Activated CD4-positive, alpha-beta memory T cell treated with anti-CD3 and anti-CD28 coated beads for 36 hours (primary cell): Measurements from ENCODE around the gene KHDC3L. TPM values are rescaled to one million over a fixed set of nuclear protein-coding genes. Genes with fewer than 3 reads are reported as not detected.
"Not testable (repeated sequence)": the region's sequence is repeated elsewhere in the genome, so short reads cannot be mapped to it uniquely, and the experiment has no call there.

Experiments
- CTCF ChIA-PET: fragments of 350-600 bp; sonication (Branson Sonifier 250); formaldehyde crosslinking; loops from one replicate; lab custom pipeline; 2021; ENCODE audit warnings: antibody characterized with exemption, inconsistent platforms; lab: Charles Lee
- POLR2A ChIA-PET: fragments of 350-600 bp; sonication (Branson Sonifier 250); formaldehyde crosslinking; loops from one replicate; lab custom pipeline; 2021; ENCODE audit warnings: antibody characterized with exemption; lab: Charles Lee
- DNase-seq: peaks from one replicate; pipeline ENCODE4 v3.0.0-alpha.2; 2020
- H3K27ac Mint-ChIP-seq: one replicate; pipeline ENCODE4 v1.8.0; 2021; ENCODE audit warnings: mixed read lengths
- H3K27me3 Mint-ChIP-seq: one replicate; pipeline ENCODE4 v1.8.0; 2021; ENCODE audit warnings: mixed read lengths
- H3K36me3 Mint-ChIP-seq: one replicate; pipeline ENCODE4 v1.8.0; 2021; ENCODE audit warnings: mixed read lengths
- H3K4me1 Mint-ChIP-seq: one replicate; pipeline ENCODE4 v1.8.0; 2021; ENCODE audit warnings: low read depth, mixed read lengths
- H3K4me3 Mint-ChIP-seq: one replicate; pipeline ENCODE4 v1.8.0; 2021; ENCODE audit warnings: mild to moderate bottlenecking, mixed read lengths
- H3K9me3 Mint-ChIP-seq: one replicate; pipeline ENCODE4 v1.8.0; 2021; ENCODE audit warnings: mixed read lengths
- intact Hi-C: fragments of 100-400 bp; cut with micrococcal nuclease; formaldehyde crosslinking; loops from one replicate; pipeline ENCODE4 v1.15.1; 2023
- total RNA-seq, 2 experiments: library from RNA; stranded (reverse); gene quantifications; one replicate each; pipeline ENCODE4 v1.2.3, GENCODE V29; 2021

Gene KHDC3L
- total RNA-seq, 2 experiments from 2014 or later, result not detected

DNA sequence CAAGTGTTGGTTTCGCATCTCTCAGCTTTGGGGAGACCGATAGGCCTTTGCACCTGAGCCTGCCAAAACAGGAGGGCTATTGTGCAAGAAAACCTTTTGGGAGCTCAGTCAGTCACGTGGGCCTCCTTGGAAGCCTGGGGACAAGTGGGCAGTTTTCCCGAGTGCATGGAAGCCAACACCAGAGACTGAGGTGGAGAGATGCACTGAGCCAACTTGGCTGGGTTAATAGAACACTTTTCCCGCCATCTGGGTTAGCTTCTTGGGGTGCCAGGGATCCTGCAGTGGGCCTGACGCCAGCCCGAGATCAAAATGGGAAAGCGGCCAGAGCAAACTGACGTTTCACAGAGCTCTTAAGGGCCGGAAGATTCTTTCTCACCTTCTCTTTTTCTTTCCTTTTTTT, 10.1 kb downstream of the KHDC3L start:
- DNase-seq, result no peak
- Mint-ChIP-seq H3K4me1 (no peaks in the 10 kb centered on the region), H3K27ac (no peak overlapping the region), H3K9me3 (peaks cover 14% of the 10 kb centered on the region), H3K4me3 (no peak overlapping the region), H3K27me3 (no peaks in the 10 kb centered on the region), H3K36me3 (peaks cover 2% of the 10 kb centered on the region)
- intact Hi-C loops, result no loop called here
- POLR2A ChIA-PET, result no interaction called here
- CTCF ChIA-PET, result no interaction called here

DNA sequence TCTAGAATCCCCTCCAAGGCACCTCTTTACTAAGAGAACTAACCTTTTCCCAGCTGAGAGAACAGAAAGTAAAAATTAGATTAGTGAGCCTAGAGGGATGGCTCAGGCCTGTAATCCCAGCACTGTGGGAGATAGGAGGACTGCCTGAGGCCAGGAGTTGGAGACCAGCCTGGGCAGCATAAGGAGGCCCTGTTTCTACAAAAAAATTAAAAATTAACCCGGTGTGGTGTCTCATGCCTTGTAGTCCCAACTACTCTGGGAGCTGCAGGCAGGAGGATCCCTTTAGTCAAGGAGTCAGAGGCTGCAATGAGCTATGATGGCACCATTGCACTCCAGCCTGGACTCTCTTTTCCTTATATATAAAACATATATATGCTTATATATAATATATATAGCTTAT, 12.8 kb downstream of the KHDC3L start:
- POLR2A ChIA-PET, result no interaction called here
- H3K9me3 Mint-ChIP-seq, result peaks cover 14% of the 10 kb centered on the region
- DNase-seq, result no peak
- H3K27ac Mint-ChIP-seq, result no peak overlapping the region
- no peaks in the 10 kb centered on the region for H3K27me3 Mint-ChIP-seq
- CTCF ChIA-PET, result interaction anchor here (1.1 kb wide), 1 partner anchor 14 kb away, joined by 4 read pairs; no protein-coding TSS in a partner anchor
- H3K4me1 Mint-ChIP-seq, result no peaks in the 10 kb centered on the region
- H3K36me3 Mint-ChIP-seq, result peaks cover 2% of the 10 kb centered on the region
- intact Hi-C loops, result no loop called here
- H3K4me3 Mint-ChIP-seq, result no peak overlapping the region

DNA sequence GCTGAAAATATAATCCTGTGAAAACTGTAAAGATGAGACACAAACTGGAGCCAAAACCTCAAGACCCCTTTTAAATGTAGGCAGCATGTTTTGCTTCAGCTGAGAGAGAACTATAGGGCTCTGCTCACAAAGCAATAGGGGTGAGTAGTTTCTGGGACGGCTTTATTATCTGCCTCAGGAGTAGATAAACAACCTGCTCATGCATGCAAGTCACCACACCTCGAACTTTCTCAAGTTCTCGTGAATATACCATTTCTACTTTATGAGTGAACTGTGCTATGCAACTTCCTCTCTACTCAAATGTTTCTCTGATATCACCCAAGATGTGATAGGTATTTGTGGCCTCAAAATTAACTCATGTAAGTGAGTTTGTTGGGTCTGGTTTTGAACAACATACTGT, 14.8 kb downstream of the KHDC3L start:
- CTCF ChIA-PET, result interaction anchor here (2.6 kb wide), 1 partner anchor 12 kb away, joined by 8 read pairs; no protein-coding TSS in a partner anchor
- peaks cover 2% of the 10 kb centered on the region for H3K36me3 Mint-ChIP-seq
- peaks cover 9% of the 10 kb centered on the region for H3K9me3 Mint-ChIP-seq
- POLR2A ChIA-PET, result no interaction called here
- H3K27ac Mint-ChIP-seq, result no peak overlapping the region
- DNase-seq, result no peak
- no peak overlapping the region for H3K4me3 Mint-ChIP-seq
- intact Hi-C loops, result no loop called here
- no peaks in the 10 kb centered on the region for H3K4me1 Mint-ChIP-seq
- H3K27me3 Mint-ChIP-seq, result no peaks in the 10 kb centered on the region

DNA sequence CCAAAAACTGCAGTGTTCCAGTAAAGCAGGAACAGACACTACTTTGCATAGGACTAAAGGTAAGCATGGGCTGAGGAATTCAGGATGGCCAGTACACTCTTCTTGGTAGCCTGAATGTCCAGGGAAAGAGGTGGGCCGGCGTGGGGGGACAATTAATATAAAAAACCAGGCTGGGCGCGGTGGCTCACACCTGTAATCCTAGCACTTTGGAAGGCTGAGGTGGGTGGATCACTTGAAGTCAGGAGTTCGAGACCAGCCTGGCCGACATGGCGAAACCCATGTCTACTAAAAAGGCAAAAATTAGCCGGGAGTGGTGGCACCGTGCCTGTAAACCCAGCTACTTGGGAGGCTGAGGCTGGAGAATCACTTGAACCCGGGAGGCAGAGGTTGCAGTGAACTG, 19.1 kb downstream of the KHDC3L start:
- POLR2A ChIA-PET, H3K4me3 Mint-ChIP-seq, CTCF ChIA-PET, intact Hi-C loops, H3K9me3 Mint-ChIP-seq, DNase-seq, H3K4me1 Mint-ChIP-seq, H3K27ac Mint-ChIP-seq, H3K36me3 Mint-ChIP-seq, H3K27me3 Mint-ChIP-seq: not testable (repeated sequence)

DNA sequence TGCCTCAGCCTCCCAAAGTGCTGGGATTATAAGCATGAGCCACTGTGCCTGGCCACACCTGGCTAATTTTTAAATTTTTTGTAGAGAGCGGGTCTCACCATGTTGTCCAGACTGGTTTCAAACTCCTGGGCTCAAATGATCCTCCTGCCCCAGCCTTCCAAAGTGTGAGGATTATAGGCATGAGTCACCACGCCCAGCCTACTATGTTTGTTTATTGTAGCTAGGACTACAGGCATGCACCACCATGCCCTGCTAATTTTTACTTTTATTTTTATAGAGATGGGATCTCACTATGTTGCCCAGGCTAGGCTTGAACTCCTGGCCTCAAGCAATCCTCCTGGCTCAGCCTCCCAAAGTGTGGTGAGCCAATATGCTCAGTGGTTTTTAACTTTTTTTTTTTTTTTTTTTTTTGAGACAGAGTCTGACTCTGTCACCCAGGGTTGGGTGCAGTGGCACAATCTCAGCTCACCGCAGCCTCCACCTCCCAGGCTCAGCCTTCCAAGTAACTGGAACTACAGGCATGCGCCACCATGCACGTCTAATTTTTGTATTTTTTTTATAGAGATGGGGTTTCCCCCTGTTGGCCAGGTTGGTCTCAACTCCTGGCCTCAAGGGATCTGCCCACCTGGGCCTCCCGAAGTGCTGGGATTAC, 20.1 kb downstream of the KHDC3L start:
- Mint-ChIP-seq H3K27ac (no peak overlapping the region), H3K4me1 (no peaks in the 10 kb centered on the region)
- intact Hi-C loops, result no loop called here

DNA sequence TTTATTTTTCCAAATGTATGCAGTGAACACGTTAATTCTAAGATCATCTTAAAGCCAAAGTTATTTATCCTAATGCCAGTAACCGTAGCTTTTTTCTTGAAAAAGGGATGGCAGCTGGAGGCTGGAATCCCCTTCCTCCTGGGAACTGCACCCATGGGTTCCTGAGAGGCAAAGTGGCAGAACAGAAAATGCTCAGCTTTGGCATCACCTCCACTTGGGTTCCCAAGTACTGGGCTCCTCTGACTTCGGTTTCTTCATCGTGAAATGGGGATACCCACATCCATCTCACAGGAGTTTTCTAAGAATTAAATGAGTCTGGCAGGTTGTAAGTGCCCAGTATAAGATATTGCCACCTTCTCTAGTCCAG, 26.0 kb downstream of the KHDC3L start:
- no peaks in the 10 kb centered on the region for H3K36me3 Mint-ChIP-seq
- no peak for DNase-seq
- peaks cover 17% of the 10 kb centered on the region for H3K4me1 Mint-ChIP-seq
- intact Hi-C loops, result loop anchor here (2.0 to 5.0 kb wide), 6 partner anchors 64 to 766 kb away; partner anchors contain the start of genes CGAS, KCNQ5 and SLC17A5
- peak overlapping the region; percentile 83 for H3K4me3 Mint-ChIP-seq
- H3K27me3 Mint-ChIP-seq, result no peaks in the 10 kb centered on the region
- ChIA-PET CTCF (interaction anchor here (0.6 to 1.7 kb wide), 13 partner anchors 10 to 389 kb away, joined by 3 to 8 read pairs (median 5); partner anchors contain the start of genes CGAS and KHDC1), POLR2A (interaction anchor here (0.8 to 2.9 kb wide), 5 partner anchors 9 to 125 kb away, joined by 3 to 12 read pairs (median 4); partner anchors contain the start of genes CGAS and MTO1)
- H3K27ac Mint-ChIP-seq, result peak overlapping the region; percentile 69
- H3K9me3 Mint-ChIP-seq, result no peaks in the 10 kb centered on the region

More for the DNA sequence above, 20.1 kb downstream of the KHDC3L start:
- H3K27me3 Mint-ChIP-seq, result no peaks in the 10 kb centered on the region
- no peak for DNase-seq
- CTCF ChIA-PET, result no interaction called here
- no peaks in the 10 kb centered on the region for H3K36me3 Mint-ChIP-seq
- POLR2A ChIA-PET, result no interaction called here
- no peaks in the 10 kb centered on the region for H3K9me3 Mint-ChIP-seq
- H3K4me3 Mint-ChIP-seq, result no peak overlapping the region

DNA sequence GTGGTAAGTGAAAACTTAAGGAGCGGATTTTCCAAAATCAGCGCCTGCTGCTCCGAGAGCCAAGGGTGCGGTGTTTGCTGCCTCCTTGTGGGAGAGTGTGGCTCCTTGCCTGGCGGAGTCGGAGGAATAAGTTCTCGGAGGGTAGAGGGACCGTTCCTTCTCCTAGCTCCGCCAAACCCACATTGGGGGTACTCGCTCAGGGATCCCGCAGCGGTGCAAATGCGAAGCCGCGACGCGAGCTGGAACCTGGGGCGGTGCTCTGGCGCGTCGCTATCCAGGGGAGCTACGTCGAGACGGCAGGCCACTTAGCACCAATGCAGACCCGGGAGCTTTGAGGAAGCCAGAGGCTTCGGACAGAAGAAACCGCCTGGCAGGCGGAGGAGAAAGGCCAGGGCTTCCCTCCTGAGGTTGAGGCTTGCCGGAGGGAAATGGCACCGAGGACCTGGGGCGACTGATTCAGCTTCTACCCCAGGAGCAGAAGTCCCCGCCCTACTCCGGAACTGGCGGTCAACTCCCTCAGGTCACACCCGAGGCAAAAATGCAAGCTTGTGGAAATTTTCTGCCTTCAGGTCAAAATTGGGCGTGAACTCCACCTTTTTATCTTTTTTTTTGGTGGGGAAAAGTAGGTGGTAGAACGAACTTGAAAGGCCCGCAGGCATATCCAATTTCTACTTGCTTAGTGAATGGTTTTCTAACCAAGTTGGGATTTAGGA, 26.5 kb downstream of the KHDC3L start:
- Mint-ChIP-seq H3K27ac (peak overlapping the region; percentile 69), H3K36me3 (no peaks in the 10 kb centered on the region), H3K27me3 (no peaks in the 10 kb centered on the region), H3K4me3 (peak overlapping the region; percentile 83), H3K4me1 (peaks cover 17% of the 10 kb centered on the region), H3K9me3 (no peaks in the 10 kb centered on the region)
- DNase-seq, result peak; percentile 78
- intact Hi-C loops, result loop anchor here (2.0 to 5.0 kb wide), 6 partner anchors 63 to 767 kb away; partner anchors contain the start of genes CGAS, KCNQ5 and SLC17A5
- POLR2A ChIA-PET, result interaction anchor here (0.6 to 2.9 kb wide), 6 partner anchors 9 to 125 kb away, joined by 3 to 12 read pairs (median 4); partner anchors contain the start of genes CGAS and MTO1
- CTCF ChIA-PET, result interaction anchor here (0.6 to 1.7 kb wide), 24 partner anchors 9 to 555 kb away, joined by 3 to 8 read pairs (median 4); partner anchors contain the start of genes CGAS and KHDC1

DNA sequence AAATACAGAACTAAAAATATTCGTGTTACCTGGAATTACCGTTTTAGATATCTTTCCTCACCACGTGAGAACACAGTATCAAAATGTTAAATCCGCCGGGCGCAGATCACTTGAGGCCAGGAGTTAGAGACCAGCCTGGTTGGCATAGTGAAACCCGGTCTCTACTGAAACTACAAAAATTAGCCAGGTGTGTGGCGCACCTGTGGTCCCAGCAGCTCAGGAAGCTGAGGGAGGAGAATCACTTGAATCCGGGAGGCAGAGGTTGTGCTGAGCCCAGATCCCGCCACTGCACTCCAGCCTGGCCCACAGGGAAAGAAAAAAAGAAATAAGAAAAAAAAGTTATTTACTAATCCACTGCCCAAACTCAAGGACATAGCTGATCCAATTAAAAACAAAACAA, 27.4 kb downstream of the KHDC3L start:
- intact Hi-C loops, result loop anchor here (2.0 to 5.0 kb wide), 7 partner anchors 62 to 768 kb away; partner anchors contain the start of genes CGAS, KCNQ5, MTO1 and SLC17A5
- H3K27me3 Mint-ChIP-seq, result no peaks in the 10 kb centered on the region
- H3K36me3 Mint-ChIP-seq, result no peaks in the 10 kb centered on the region
- no peak overlapping the region for H3K4me3 Mint-ChIP-seq
- no peak for DNase-seq
- peaks cover 17% of the 10 kb centered on the region for H3K4me1 Mint-ChIP-seq
- CTCF ChIA-PET, result interaction anchor here (0.6 to 1.5 kb wide), 3 partner anchors 28 to 257 kb away, joined by 3 to 6 read pairs (median 3); no protein-coding TSS in a partner anchor
- H3K27ac Mint-ChIP-seq, result no peak overlapping the region
- no peaks in the 10 kb centered on the region for H3K9me3 Mint-ChIP-seq
- POLR2A ChIA-PET, result interaction anchor here (1.5 to 2.9 kb wide), 2 partner anchors 8 to 62 kb away, joined by 3 to 12 read pairs; partner anchors contain the start of gene CGAS

DNA sequence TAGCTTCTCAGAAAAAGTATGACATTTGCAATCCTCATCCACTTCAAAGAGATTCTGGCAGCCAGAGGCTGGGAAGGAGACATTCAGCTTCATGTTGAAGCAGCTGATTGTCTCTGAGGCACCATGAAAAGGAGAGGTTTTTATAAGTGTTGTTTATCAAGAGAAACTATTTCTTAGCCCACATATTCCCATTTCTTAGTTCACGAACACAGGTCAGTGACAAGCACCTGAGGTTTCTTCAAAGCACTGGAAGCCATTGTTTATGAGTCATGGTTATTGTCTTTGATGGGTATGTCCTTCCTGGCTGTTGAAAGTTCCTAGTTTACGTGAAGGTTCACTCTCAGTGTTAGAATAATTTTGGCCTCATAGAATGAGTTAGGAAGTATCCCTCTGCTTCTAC, 29.2 kb downstream of the KHDC3L start:
- Mint-ChIP-seq H3K27me3 (no peaks in the 10 kb centered on the region), H3K9me3 (no peaks in the 10 kb centered on the region), H3K27ac (peak overlapping the region; percentile 44), H3K36me3 (no peaks in the 10 kb centered on the region), H3K4me1 (peaks cover 17% of the 10 kb centered on the region), H3K4me3 (no peak overlapping the region)
- intact Hi-C loops, result loop anchor here (5.0 kb wide), 1 partner anchor 71 kb away; the partner anchor contains the start of gene MTO1
- POLR2A ChIA-PET, result no interaction called here
- DNase-seq, result no peak
- CTCF ChIA-PET, result interaction anchor here (0.6 kb wide), 1 partner anchor 63 kb away, joined by 3 read pairs; no protein-coding TSS in a partner anchor

DNA sequence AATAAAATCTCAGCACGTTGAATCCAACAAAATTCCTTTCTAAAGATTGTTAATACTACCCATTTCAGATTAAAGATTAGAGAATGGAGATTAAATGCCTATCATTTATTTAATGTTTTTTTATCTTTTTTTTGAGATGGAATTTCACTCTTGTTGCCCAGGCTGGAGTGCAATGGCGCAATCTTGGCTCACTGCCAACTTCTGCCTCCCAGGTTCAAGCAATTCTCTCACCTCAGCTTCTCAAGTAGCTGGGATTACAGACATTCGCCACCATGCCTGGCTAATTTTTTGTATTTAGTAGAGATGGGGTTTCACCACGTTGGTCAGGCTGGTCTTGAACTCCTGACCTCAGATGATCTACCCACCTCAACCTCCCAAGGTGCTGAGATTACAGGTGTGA, 29.7 kb downstream of the KHDC3L start:
- DNase-seq, H3K27me3 Mint-ChIP-seq, H3K4me3 Mint-ChIP-seq, H3K36me3 Mint-ChIP-seq, H3K27ac Mint-ChIP-seq, CTCF ChIA-PET, POLR2A ChIA-PET, H3K9me3 Mint-ChIP-seq: not testable (repeated sequence)
- intact Hi-C loops, result loop anchor here (5.0 kb wide), 1 partner anchor 70 kb away; the partner anchor contains the start of gene MTO1
- H3K4me1 Mint-ChIP-seq, result peaks cover 17% of the 10 kb centered on the region

DNA sequence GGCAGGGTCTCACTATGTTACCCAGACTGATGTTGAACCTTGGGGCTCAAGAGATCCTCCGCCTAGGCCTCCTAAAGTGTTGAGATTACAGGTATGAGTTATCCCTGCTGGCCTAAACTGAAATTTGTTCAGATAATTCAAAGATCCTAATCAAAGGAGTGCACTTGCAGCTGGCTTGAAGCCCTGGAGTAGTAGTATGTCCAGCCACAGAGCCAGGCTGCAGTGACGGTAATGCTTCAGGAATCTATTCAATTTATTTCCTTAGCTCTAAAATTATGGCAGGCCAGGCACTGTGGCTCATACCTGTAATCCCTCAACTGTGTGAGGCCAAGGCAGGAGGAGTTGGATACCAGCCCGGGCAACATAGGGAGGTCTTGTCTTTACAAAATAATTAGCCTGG, 30.8 kb downstream of the KHDC3L start:
- POLR2A ChIA-PET, result no interaction called here
- peaks cover 17% of the 10 kb centered on the region for H3K4me1 Mint-ChIP-seq
- no peak overlapping the region for H3K27ac Mint-ChIP-seq
- no peaks in the 10 kb centered on the region for H3K9me3 Mint-ChIP-seq
- CTCF ChIA-PET, result no interaction called here
- no peaks in the 10 kb centered on the region for H3K27me3 Mint-ChIP-seq
- no peak overlapping the region for H3K4me3 Mint-ChIP-seq
- intact Hi-C loops, result loop anchor here (5.0 kb wide), 1 partner anchor 69 kb away; the partner anchor contains the start of gene MTO1
- no peaks in the 10 kb centered on the region for H3K36me3 Mint-ChIP-seq
- DNase-seq, result no peak
